NCI-H1694 (cell line): Measurements from ENCODE around the gene NPIPA5.
"Not testable (repeated sequence)": the region's sequence is repeated elsewhere in the genome, so short reads cannot be mapped to it uniquely, and the experiment has no call there.

Experiments
- DNase-seq: peaks from one replicate; lab custom pipeline; 2025; lab: John Stamatoyannopoulos, UW

NPIPA5 gene

DNA sequence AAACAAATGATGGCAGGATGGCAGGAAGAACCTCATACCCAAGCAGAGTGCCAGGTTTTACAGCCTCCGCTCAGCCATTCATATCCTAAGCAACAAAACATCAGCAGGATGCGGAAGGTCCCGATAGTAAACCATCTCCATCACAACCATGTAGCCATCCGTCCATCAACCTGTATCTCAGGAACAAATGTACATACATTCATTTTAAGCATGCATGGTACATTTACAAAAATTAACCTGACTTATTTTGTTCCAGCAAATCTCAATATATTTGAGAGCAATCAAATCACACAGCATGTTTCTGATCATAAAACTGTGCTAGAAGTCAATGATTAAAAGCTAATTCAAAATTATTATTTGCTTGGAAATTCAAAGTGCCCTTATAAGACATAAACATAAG lies at the start of gene NPIPA5:
Gene NPIPA5, minus strand, starts transcription at position 101 of the 400 bp plus-strand sequence. Its CDS starts 0 bp downstream, at position 101.
- not testable (repeated sequence) for DNase-seq

DNA sequence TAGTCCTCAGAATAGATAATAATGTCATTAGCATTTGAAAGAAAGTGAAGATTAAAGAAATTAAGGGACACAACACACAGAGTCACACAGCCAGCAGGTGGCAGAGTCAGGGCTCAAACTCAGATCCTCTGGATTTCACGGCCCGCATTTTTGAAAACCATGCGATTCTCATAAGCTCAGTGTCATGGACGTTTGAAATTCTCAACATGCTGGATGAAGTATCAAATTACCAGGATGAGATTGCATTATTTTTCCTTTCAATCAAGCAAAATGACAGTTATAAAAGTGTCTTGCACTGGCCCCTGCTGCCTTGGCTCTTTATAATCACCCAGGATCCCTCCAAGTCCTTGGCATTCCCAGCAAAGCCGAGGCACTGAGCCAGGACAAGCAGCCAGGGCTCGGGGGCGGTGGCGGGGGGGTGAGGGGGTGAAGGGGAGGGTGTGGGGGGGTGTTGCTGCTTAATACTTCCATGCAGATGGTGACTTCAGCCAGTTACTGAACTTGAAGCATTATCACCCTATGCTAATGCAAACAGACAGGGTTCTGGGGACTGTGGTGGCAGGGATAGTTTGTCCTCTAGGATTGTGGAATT lies 49.6 kb upstream of the NPIPA5 start:
- peak; percentile 57 for DNase-seq

- no peak for DNase-seq
Observed at GRCh38 chr16:15426796-15427195, 48.7 kb upstream of the NPIPA5 start.

GRCh38 chr16:15425861-15426260 lies 47.8 kb upstream of the NPIPA5 start:
- no peak for DNase-seq

DNA sequence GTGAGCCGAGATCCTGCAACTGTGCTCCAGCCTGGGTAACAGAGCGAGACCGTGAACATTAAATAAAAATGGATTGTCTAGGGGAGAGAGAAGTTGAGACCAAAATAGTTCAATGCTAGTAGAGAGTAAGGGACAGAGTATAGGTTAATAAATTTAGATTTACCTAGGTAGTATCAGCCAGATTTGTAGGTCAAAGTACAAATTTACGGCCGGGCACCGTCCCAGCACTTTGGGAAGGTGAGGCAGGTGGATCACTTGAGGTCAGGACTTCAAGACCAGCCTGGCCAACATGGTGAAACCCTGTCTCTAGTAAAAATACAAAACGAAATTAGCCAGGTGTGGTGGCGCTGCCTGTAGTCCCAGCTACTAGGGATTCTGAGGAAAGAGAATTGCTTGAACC lies 44.1 kb upstream of the NPIPA5 start:
- DNase-seq, result no peak

DNA sequence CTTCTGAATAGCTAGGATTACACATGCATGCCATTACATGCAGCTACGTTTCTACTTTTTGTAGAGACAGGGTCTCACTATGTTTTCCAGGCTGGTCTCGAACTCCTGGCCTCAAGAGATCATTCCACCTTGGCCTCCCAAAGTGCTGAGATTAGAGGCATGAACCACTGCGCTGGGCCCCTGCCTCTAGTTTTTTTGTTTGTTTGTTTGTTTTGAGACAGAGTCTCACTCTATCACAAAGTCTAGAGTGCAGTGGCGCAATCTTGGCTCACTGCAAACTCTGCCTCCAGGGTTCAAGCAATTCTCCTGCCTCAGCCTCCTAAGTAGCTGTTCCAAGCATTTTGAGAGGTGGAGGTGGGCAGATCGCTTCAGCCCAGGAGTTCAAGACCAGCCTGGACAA lies 43.6 kb upstream of the NPIPA5 start:
- not testable (repeated sequence) for DNase-seq

DNA sequence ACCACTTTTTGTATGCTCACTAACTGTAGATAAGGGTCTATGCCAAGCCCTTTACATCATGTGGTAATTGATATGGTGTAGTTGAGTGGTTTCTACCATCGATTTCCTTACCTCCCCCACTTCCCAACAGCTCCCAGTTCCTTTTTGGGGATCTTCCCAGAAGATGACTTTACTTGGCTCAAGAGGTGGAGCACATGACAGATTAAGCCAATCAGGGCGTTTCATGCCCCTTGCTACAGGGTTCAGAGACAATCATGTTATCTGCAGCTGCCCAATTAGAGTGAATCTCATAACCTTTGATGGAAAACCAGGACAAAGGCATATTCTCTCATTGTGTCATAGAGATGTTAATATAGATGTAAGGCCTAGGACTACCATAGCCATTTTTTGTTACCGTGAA lies 40.1 kb upstream of the NPIPA5 start:
- DNase-seq, result no peak

DNA sequence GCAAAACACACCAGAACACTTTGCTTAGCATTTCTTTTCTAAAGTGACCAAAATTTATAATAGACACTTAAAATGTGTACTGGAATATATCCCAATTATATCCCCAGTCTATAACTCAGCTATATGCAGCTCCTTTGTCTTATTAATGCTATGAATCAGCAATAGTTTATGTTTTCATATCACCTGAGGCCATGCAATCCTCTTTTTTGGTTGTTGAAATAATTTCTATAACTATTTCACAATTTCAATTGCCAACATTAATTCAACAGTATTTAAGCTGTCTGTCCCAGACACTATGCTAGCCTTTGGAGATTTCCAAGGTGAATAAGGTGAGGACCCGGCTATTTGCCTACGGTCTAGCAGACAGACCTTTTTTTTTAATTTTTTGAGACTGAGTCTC lies 39.1 kb upstream of the NPIPA5 start:
- no peak for DNase-seq

DNA sequence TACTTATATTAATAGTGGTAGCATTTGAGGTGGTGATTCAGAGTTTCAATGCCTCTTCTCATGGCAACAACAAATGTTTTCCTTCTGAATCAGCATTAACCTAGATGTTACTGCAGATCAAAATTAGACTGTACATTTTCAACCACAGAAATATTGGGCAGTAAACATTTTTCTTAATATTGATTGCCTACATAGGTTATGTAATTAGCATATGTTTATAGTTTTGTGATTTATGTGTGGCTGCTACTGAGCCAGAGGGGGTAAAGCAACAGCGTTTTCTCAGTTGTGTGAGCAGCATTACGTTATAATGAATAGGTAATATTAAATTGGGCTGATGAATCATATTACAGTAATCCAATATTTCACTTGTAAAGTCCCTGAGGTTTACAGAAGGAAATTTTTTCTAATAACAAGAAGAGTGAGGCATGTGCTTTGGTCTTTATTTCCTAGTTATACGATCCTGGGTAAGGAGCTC lies 37.5 kb upstream of the NPIPA5 start:
- no peak for DNase-seq

DNA sequence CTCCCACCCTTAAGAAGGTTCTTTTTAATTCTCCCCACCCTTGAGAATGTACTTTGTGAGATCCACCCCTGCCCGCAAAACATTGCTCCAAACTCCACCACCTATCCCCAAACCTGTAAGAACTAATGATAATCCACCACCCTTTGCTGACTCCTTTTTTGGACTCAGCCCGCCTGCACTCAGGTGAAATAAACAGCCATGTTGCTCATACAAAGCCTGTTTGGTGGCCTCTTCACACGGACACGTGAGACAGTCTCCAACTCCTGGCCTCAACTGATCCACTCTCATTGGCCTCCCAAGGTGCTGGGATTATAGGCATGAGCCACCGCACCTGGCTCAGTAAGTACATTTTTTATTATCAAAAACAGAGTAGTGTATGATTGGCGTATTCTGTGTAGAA lies 31.4 kb upstream of the NPIPA5 start:
- DNase-seq, result not testable (repeated sequence)

DNA sequence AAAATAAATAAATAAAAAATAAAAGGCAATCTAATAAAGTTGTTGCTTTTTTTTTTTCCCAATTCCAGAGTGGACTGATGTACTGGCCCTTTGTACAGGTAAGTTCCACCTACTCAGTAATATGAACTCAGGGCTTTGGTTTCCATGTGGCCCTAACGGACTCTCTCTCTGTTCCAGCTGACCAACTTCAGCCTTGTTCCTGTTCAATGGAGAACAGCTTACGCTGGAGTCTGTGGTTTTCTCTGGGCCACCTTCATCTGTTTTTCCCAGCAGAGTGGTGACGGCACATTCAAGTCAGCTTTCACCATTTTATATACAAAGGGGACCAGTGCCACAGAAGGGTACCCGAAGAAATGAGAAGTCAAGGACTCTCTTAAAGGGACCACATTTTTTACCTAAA lies 29.7 kb upstream of the NPIPA5 start:
- DNase-seq, result not testable (repeated sequence)

- DNase-seq, result no peak
Observed at GRCh38 chr16:15404792-15405191, 26.7 kb upstream of the NPIPA5 start.

DNA sequence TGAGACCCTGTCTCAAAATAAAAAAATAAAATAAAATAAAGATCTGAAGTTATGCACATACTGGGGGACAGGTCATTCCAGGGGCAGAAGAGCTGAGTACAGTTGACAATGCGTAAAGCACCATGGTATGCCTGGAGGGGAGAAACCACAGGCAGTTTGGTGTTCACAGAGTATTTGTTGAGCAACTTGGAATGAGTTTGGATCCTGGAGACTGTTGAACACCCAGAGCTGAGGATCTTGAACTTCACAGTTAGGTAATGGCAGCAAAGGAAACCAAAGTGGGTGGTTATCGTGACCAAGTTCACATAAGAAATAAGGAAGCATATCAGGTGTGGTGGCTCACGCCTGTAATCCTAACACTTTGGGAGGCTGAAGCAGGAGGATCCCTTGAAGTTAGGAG lies 26.0 kb upstream of the NPIPA5 start:
- not testable (repeated sequence) for DNase-seq

DNA sequence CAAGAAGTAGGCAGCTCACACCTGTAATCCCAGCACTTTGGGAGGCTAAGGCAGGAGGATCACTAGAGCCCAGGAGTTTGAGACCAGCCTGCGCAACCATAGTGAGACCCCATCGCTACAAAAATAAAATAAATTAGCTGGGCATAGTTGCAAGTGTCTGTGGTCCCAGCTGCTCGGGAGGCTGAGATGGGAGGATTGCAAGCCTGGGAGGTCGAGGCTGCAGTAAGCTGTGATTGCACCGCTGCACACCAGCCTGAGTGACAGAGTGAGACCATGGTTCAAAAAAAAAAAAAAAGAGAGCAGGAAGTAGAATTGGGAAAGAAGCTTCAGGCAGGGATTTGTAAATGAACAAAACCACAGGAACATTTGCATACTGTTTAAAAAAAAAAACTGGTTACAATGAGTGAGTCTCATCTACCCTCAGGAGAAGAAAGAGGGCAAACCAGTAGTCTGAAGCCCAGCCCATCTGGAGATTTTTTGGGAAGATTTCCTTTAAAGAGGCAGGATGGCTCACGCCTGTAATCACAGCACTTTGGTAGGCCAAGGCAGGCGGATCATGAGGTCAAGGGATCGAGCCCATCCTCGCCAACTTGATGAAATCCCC lies 25.4 kb upstream of the NPIPA5 start:
- DNase-seq, result no peak

- DNase-seq, result no peak
Observed at GRCh38 chr16:15401972-15402371, 23.9 kb upstream of the NPIPA5 start.

DNA sequence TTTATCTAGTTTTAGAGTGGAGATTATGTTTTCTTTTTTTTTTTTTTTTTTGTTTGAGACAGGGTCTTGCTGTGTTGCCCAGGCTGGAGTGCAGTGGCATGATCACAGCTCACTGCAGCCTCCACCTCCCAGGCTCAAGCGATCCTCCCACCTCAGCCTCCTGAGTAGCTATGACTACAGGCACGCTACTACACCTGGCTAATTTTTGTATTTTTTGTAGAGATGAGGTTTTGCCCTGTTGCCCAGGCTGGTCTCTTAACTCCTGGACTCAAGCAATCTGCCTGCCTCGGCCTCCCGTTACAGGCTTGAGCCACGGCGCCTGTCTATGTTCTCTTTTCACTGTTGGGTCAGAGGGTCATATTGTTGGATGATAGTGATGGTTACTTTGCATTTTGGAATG lies 22.2 kb upstream of the NPIPA5 start:
- DNase-seq, result not testable (repeated sequence)

GRCh38 chr16:15399317-15399716 lies 21.2 kb upstream of the NPIPA5 start:
- no peak for DNase-seq

GRCh38 chr16:15398618-15399316 lies 20.7 kb upstream of the NPIPA5 start:
- DNase-seq, result no peak

DNA sequence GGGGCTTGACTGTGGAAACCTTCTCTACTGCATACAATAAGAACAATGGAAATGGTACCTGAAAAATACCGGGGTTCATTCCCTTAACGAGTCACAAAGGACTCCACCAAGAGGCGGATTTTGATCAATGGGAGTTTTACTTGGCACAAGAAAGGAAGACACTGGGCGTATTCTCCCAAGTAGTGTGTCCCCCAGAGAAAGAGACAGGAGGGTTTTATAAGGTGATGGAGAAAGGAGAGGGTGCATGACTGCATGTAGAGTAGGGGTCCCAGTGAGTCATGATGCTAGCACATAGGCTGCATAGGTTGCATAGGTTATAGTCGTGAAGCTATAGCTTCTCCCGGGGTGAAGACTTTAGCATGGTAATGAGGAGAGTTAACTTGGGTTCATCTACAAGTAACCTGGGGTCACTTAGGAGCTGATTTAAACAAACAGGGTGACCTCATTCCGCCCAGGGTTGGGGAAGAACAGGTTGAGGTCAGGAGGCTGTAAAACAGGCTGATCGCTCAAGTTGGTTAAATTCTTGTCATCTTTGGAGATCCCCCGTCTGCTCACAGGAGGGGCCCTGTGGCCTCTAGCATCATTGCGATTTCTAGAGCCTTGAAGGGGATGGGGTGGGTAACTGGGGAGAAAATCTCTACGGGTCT lies 19.0 kb upstream of the NPIPA5 start:
- DNase-seq, result no peak

- DNase-seq, result not testable (repeated sequence)
Observed at GRCh38 chr16:15396509-15396829, 18.4 kb upstream of the NPIPA5 start.

DNA sequence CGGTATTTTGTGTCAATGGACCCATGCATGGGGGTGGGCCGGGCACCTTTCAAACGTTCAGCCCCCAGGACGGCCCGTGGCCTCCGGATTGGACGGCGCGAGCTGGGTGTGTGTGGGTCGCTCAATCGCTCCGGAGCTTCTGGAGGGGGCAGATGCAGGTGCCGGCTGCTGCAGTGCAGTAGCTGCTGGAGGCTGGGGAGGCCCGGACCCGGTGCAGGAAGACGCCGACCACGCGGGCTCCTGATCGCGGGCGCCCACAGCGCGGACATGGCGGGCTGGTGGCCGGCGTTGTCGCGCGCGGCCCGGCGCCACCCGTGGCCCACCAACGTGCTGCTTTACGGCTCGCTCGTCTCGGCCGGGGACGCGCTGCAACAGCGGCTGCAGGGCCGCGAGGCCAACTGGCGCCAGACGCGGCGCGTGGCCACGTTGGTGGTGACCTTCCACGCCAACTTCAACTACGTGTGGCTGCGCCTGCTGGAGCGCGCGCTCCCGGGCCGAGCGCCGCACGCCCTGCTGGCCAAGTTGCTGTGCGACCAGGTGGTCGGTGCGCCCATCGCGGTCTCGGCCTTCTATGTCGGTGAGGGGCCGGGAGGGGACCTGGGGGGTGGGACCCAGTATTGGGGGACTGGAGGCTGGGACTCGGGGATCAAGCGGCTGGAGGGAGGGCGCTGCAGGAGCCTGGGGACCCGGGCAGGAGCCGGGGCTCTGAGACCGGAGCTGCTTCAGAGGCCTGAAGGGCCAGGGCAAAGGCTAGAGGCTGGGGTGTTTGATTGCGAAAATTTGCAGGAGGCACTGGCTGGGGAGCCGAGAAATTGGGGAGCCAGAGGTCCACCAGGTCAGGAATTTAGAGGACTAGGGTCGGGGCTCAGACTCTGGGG lies 17.8 kb upstream of the NPIPA5 start, which contains the start of gene MPV17L:
Gene MPV17L, plus strand, starts transcription at position 124 of the 878 bp plus-strand sequence. Its CDS starts 144 bp downstream, at position 268.
- DNase-seq, result peak; percentile 40

GRCh38 chr16:15393025-15393424 lies 14.9 kb upstream of the NPIPA5 start:
- not testable (repeated sequence) for DNase-seq
